HL-60 (cell line): ENCODE results near the gene IGLL5.

Experiments
- CTCF ChIP-seq: IDR thresholded peaks from one replicate; pipeline ENCODE4 v1.5.1; 2011; ENCODE audit warnings: low read length, control low read depth, inconsistent platforms; ENCODE audit not compliant: insufficient read depth
- POLR2AphosphoS5 ChIP-seq: IDR thresholded peaks from 2 replicates; pipeline ENCODE4 v1.6.1; 2012; ENCODE audit warnings: low read depth
- REST ChIP-seq: IDR thresholded peaks from 2 replicates; pipeline ENCODE4 v1.6.1; 2012; ENCODE audit warnings: low read depth; ENCODE audit not compliant: insufficient replicate concordance

GRCh38 chr22:22938672-22939587, 51.3 kb downstream of the IGLL5 start:
- no peak for TF ChIP-seq CTCF
- TF ChIP-seq POLR2AphosphoS5 = no peak
- no peak for TF ChIP-seq REST
